DMS79 treated with DMSO at 0.1 percent for 48 hours (cell line): ENCODE data around the gene DPM2.

Source experiments
- DNase-seq: peaks from one replicate; lab custom pipeline; 2025; lab: John Stamatoyannopoulos, UW

The DPM2 gene

DNA sequence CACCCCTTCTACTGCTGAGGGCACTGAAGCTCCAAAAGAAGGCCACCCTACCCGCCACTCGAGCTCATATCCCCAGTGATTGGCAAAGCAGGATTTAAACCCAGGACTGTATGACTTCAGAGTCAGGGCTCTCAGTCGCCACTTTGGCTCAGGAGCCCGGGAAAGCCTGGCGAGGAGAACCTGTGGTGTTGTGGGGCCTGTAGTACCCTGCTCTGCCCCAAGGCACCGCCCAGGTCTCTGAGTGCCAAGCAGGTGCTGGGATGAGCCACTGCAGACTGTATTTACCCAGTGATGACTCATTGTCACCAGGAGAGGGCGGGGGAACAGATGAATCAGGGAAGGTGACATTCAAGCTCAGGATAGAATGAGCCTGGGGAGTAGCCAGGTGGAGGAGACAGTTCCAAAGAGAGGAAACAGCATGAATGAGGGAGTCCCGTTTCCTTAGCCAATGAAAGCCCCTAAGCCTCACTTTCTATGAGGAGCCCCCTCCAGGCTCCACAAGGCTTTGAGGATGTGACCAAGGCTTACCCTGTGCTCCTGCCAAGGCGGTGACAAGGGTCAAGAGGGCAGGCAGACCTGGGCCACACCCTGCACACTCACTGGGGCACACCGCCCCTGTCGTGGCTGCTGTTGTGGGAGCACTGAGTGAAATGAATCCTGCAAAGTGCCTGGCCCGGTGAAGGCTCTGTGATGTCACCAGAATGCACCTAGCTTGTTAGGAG, 17.8 kb upstream of the DPM2 start:
- peak; percentile 96 for DNase-seq

DNA sequence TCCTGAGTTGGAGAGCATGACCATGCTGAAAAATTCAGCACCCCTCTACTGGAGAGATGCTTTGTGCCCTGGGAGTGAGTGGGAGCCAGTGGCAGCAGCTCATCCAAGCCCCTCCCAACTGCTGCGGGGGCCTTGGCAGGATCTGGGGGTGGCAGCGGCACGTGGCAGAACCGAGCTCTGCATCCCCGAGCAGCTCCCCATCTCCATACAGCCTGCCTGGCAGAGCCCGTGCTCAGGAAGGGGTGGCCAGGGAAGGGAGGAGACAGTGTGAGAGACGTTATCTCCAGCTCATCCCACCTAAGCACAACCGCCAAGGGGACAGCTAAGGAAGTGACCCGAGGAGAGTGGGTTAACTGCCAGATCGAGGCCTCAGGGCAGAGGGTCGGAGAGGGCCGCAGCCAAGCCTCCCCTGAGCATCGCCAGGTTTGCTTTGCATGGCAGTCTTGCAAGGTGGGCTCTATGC, 17.2 kb upstream of the DPM2 start:
- no peak for DNase-seq

DNA sequence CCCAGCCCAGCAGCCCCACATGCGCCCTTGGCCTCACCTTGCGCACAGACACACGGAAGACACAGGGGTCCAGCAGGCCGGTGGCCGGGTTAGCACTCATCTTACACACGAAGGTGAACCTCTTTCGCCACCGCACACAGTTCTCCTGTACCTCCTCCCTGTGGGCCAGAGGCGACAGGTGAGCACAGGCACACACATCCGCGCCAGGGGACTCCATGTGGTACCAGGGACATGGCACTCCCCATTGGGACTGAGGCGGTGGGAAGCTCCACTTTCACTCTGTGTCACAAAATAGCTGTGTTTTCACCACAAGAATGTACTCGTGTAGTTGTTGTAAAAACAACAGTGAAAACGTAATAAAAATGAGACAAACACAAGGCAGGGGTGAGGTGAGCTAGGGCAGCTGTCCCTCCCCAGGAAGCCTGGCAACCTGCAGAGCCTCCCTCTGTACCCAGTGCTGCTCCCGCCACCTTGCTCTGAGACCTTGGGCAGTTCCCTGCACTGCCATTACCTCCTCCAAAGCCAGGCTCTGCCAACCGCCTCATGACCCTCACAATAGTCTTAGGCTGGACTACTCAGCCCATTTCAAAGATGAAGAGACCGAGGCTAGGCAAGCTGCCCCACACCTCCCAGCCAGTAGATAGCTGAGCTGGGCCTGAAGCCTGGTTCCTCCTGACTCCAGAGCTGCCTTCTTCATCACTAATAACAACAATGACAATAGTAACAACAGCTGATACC, 16.3 kb upstream of the DPM2 start:
- DNase-seq, result no peak

DNA sequence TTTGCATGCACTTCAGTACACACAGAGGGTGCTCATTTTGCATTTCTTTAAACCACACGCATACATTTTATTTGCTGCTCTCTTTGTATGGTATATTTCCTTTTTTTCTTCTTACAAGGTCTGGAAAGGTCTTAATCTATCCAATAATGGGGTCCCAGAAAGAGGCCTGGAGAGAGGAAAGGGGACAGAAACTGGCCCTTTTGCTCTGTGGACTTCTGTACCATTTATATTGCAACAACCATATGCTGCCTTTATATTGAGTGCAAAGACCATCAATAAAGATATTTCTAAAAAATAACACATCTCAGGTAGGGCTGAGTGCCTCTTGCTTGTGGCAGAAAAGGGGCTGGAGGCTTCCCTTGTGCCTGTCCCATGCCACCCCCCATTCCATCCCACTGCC, 15.5 kb upstream of the DPM2 start:
- no peak for DNase-seq

DNA sequence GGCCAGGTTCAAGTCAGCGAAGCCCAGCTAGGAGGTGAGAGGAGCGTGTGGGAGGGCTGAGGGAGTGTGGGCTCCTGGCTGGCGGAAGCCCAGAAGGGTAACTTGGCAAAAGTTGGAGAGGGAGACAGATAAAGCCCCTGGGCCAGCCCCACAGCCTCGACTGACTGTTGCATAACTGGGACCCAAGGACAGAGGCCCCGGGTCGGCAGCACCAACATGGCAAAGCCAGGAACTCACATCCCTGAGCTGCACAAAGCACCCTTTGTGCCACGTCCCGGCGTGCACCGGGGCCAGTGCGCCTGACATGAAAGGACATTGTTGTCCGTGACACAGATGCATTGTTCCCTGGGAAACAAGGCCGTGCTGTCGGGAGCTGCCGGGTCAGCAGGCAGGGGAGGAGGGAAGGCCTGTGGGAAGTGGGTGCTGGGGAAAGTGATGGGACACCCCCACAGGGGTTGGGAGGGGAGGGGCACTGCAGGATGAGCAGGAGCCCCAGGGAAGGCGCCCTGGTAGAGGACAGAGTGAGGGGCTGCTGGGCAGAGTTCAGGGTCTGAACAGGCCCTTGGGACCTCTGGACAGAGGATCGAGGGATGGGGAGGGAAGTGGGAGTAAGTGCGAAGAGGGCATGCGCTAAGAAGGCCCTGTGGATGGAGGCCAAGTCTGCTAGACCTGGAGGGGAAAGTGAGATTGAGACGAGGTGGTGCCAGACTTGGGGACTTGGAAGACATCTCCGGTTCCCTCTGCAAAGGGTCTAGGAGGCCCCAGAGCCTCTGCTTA, 13.0 kb upstream of the DPM2 start:
- no peak for DNase-seq

DNA sequence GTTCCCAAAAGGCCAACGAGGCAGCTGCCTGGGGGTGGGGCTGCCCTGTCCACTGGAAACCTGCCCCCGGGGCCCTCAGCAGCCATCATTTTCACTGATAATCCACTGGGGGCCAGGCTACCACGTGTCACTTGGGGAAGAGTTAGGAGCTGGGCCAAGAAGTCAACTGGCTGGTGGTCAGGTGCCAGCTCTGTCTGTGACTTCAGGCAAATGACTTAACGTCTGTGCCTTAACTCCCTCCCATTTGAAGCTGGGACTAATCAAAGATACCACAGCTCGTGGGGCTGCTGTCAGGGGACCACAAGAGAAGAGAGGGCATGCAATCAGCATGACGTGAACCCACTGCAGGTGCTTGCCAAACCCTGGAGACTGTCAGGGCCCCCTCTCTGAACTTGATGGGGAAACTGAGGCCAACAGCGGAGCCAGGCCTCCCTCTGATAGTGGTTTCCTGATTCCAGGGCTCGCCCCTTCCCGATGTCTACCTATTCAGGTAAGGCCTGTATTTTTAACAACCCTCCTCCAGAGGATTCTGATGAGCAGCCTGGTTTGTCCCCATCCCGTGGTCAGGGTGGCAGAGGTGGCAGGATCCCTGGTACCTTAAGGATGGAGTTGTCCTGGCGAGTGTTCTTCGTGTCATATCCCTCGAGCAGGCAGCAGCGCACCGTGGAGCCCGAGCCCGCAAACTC, 12.3 kb upstream of the DPM2 start:
- DNase-seq, result no peak

DNA sequence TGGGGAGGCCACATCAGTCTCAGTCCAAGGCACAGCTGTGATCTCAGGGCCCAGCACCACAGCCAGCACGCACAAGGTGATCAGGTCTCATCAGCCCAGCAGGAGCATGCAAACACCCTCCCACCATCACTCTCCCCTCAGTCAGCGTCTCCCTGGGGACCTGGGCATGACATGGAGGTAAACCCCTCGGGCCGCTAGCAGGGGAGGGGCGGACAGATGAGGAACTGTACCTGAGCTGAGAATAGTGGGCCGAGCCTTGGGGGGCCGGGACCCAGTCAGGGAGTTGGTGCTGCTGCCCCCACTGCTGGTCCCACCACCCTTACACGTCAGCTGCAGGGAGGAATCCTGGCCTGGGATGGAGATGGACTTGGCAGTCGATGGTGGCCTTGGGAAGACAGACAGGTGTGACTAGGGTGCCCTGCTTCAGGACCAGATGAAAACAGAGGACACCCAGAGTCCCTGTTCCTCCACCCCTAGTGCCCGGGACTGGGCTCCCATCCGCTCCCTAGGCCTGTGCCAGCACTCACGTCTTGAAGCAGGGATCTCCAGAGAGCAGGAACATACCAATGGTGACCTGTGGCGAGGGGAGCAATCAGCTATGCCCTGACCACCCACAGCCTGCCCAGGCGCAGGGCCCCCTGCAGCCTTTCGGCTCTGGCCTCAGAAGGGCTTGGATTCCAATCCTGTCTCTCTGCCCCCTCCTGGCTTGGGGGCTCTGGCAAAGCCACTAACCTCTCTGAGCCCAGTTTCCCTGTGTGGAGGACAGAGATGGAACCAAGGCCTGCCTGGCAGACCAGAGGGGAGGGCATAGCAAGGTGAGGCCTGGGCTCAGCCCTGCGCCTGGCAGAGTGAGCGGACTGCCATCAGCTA, 10.4 kb upstream of the DPM2 start:
- DNase-seq, result no peak

DNA sequence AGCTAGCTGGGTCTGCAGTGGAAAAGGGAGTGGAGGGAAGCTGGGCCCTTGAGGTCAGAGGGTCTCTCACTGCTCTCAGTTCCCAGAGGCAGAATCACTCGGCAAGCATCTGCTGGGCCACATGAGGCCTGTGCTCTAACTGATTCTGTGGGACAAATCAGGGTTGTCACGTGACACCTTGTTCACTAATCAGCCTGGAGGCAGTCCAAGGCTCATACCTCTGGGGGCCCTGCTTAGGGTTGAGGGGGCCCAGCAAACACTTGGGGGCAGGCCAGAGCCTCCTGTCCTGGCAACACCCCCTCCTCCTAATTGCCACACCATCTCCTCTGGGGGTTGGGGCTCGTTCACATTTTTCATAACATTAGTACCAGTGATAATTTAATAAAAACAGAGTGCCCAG, 9.1 kb upstream of the DPM2 start:
- no peak for DNase-seq

DNA sequence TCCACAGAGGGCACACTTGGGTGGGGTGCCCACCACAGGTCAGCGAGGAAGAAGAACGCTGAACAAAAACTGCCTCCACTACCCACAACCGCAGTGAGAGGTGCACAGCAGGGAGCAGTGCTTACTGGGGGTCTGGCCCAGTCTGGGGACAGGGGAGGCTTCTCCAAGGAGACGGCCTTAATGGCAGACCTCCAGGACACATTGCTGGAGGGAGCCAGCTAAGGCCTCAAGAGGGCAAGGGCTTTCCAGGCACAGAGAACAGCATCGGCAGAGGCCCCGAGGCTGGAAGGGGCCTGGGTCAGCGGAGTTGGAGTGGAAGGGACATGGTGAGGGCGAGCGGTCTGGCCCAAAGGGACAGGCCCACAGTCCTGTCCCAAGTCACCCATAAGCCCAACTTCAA, 8.3 kb upstream of the DPM2 start:
- DNase-seq, result no peak

DNA sequence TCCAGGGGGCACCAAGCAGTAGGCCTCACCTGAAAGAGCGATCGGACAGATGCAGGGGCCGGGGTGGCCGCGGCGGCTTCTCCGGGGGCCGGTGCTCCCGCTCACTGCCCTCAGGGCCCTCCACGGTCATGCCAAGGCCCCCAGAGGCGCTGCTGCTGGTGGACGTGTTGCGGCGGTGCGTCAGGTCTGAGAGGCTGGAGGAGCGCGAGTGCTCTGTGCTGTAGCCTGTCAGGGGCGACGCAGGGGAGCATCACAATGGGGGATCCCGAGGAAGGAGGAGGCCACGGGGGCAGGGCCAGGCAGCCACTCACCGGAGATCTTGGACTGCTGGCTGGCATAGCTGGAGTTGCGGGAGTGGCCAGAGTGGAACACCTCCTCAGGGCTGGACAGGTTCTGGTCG, 7.7 kb upstream of the DPM2 start:
- DNase-seq, result no peak

DNA sequence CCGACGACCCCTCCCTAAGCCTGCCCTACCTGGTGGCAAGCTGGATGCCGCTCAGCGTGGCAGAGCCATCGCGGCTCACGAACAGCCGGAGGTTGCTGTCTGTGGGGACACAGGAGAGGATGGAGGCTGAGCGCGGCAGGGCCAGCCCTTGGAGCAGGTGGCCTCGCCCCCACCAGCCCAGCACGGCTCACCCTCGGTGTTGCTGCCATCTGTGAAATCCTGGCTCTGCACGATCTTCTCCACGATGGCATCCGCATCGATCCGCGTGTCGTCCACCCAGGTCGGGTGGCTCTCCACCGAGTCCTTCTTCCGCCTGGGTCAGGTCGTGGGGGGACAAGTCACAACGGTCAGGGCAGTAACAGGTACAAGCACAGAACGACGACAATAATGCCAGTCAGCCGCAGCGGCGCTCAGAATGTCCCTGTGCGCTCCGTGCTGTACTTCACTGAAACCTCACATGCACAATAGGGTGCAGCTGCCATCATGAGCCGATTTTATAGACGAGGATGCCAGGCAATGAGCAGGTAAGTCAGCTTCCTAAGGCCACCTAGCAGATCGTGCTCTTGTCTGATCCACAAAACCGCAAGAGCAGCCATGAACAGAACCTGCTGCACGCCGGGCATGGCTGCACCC, 7.0 kb upstream of the DPM2 start:
- no peak for DNase-seq

DNA sequence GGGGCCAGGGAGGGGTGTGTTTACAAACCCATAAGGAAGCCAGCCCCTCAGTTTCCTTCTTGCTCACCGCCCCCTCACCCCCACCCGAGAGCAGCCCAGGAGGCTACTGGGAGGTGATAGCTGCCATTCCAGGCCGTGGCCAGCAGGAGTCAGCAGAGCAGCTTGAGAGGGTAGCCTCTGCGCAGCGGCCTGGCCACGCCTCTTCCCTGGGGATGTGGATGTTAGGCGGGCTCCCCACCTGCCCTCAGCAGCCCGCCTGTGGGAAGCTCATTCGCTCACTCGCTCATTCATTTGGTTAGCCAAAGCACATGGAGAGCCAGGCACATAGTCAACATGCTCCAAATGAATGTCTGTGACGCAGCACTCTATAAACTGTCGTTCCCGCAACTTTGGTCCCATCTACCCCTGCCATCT, 6.1 kb upstream of the DPM2 start:
- DNase-seq, result no peak

DNA sequence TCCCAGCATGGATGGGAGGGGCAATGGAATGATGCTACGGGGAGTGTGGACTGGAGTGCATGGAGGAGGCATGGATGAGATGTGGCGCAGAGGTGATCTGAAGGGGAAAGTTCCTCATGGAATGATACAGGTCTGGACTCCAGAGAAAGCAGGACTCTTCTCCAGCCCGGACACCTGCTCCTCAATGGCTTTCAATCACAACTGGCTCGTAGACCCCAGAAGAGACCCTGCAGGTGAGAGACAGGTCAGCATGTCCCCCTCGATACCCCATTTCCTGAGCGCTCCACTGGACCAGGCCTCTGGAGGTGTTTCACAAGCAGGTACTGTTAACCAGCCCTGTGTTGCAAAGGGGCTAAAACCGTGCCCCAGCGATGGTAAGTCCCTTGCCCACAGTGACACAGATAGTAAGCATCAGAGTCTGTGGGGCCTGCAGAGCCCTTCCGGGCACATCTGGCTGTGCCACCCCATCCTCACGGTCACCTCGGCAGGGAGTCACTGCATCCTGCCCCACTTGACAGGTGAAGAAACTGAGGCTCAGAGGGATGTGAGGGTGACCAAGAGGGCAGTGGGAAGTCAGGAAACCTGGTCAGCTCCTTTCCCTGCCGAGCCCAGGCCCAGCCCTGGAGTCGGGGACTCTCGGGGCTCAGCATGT, 5.5 kb upstream of the DPM2 start:
- DNase-seq, result no peak

DNA sequence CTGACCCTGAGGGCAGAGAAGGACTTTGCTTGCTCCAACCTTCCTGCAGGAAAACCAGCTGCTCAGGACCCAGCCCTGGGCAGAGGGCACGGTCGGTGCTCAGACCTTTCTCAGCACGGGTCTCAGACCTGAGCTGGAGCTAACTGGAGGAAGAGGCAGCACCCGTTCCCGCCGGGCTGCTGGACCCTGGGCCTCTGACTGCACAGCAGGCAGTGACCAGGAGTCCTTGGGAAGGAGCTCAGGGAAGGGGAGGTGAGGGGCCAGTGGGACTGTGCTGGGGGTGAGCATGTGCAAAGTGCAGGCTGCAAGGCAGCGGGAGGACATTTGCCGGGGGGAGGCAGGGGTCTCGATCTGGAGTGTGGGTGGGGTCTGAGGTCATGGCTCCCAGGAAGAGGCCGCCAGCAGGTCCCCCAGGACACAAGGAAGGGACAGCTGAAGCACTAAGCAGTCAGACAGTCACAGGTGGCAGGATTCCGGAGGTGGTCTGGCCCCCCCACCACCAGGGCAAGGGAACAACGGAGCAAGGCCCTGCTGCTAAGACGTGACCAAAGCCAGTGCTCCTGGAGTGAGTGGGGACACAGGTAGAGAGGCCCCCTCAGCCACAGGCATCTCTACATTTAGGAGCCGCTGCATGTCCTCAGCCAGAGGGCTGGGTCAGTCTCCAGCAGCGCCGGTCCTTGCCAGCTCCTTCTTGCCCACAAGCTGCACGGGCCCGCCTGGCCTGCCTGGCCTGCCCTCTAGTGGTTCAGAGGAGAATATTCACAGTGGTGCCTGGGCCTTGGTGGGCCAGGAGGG, 4.8 kb upstream of the DPM2 start:
- DNase-seq, result peak; percentile 55

DNA sequence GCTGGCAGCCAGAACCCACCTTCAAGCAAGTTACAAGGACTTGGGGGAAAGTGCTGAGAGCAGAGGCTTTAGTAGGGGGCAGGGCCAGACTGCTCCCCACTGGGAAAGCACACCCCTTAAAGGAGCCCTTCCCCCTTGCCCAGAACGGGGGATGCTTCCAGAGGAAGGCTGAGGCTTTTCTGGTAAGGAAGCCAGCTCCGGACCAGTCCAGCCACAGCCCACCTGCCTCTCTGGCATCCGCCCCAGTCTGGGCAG, 4.2 kb upstream of the DPM2 start:
- DNase-seq, result no peak

DNA sequence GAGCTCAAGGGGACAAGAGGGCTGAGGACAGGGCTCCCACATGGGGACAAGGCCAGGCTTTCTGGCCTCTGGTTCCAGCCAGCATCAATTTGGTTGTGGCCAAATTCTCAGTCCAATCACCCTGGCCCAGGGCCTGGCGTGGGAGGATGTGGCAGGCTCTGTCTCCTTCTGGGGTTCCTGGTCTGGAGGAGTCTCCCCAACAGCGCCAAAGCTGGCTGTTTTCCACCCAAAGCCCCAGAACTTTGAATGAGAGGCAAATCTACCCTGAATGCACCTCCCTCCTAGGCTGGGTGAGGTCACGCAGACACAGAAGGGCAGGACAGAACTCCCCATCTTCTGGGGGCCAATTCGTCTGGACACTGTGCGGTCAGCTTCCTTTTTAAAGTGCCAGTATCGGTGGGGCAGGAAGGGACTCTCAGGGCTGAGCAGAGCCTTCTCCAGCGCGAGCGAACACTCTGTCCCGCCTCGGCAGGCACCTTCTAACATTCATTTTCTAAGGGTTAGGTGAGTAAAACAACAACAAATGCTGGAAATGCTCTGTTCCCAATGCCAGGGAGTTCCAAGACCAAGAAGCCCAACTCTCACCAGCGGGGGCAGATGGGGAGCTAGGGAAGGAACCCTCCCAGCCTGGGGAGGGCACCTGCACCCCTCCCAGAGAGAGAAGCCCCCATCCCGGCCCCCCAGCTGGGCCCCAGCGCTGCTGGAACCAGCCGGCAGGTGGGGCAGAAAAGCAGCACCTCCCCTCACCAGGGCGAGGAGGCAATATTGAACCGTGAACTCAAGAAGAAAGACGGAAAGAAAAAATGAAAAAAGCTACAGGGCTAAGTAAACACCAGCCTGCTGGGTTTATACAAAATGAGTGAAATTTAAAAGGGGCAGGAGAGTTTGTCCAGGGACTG, 3.7 kb upstream of the DPM2 start:
- peak; percentile 65 for DNase-seq

DNA sequence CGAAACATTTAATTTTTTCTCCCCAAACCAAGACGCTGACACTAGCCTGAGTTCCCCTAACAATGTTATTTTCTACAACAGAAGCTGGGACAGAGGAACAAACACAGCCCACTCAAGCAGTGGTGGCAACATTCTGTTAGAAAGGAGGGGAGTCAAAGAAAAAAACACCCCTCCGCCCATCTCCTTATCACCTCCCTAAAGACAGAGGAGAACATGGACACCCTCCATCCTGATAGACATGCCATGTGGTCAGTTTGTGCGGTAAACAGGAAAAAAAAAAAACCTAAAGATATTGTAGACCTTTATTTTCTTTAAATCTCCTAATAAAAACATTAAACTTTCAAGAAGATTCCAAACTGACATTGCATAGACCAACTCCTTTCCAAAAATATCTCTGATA, 2.9 kb upstream of the DPM2 start:
- DNase-seq, result no peak

DNA sequence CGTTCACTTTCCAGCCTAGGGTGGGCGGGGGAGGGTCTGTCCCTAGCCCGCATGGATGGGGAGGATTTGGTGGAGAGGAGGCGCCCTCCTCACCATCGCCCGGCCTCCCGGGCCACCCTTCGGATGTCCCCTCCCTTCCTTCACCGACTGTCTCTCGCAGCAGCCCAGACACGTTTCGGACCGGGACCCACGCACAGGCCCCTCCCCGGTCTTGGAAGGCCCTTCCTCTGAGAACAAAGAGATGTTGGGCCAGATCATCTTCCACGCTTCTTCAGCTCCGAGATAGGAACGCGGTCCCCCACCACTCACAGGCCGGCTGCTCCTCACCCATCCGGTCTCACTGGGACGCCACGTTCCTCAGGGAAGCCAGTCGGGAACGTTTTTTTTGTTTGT, 640 bp upstream of the DPM2 start:
- no peak for DNase-seq

DNA sequence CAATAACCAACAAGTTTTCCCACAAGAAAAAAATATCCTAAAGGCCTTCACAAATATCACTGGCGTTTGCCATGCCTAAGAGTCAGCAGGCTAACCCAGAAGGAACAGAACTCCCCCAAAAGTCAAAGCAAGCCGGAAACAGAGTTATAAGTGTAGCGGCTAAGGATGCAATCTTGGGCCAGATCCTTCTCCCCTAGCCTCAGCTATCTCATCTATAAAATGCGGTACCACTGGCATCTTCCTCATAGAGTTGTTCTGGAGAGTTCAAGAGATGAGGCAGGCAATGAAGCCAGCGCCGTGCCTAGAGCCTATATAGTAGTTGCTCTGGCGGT, 632 bp downstream of the DPM2 start:
- no peak for DNase-seq
